HepG2 (cell line): ENCODE measurements around the gene CPT1B. TPM values are rescaled to one million over a fixed set of nuclear protein-coding genes. Genes with fewer than 3 reads are reported as not detected.

Experiments
- BRCA1 ChIP-seq: sonication (generic); formaldehyde crosslinking; IDR thresholded peaks from 2 replicates; pipeline ENCODE4 v1.4.0; 2020; ENCODE audit warnings: missing genetic modification reagents
- HIC2 ChIP-seq: sonication (generic); formaldehyde crosslinking; IDR thresholded peaks from 2 replicates; pipeline ENCODE4 v1.9.0; 2022; ENCODE audit warnings: low read depth, missing genetic modification reagents
- KAT8 ChIP-seq: IDR thresholded peaks from 2 replicates; pipeline ENCODE4 v1.6.1; 2016; ENCODE audit warnings: missing genetic modification reagents, missing compliant biosample characterization
- KIAA2018 ChIP-seq: sonication (generic); formaldehyde crosslinking; IDR thresholded peaks from 2 replicates; pipeline ENCODE4 v1.5.0; 2020; ENCODE audit warnings: mild to moderate bottlenecking, missing genetic modification reagents, borderline replicate concordance
- MEIS2 ChIP-seq: sonication (generic); formaldehyde crosslinking; IDR thresholded peaks from 2 replicates; pipeline ENCODE4 v1.9.0; 2021; ENCODE audit warnings: mild to moderate bottlenecking, missing genetic modification reagents
- NFE2L1 ChIP-seq: sonication (generic); formaldehyde crosslinking; IDR thresholded peaks from 2 replicates; pipeline ENCODE4 v1.4.0; 2020; ENCODE audit warnings: missing genetic modification reagents, mild to moderate bottlenecking, borderline replicate concordance
- NKX3-1 ChIP-seq: sonication (generic); formaldehyde crosslinking; IDR thresholded peaks from 2 replicates; pipeline ENCODE4 v1.5.0; 2020; ENCODE audit warnings: missing genetic modification reagents
- PAXIP1 ChIP-seq: sonication (generic); formaldehyde crosslinking; conservative IDR thresholded peaks from 2 replicates; pipeline ENCODE4 v1.4.0; 2020; ENCODE audit warnings: mild to moderate bottlenecking, missing genetic modification reagents, moderate library complexity
- REXO4 ChIP-seq: sonication (generic); formaldehyde crosslinking; IDR thresholded peaks from 2 replicates; pipeline ENCODE4 v1.8.0; 2022; ENCODE audit warnings: missing genetic modification reagents, mild to moderate bottlenecking, borderline replicate concordance
- TRIM24 ChIP-seq: sonication (generic); formaldehyde crosslinking; IDR thresholded peaks from 2 replicates; pipeline ENCODE4 v1.8.0; 2022; ENCODE audit warnings: mild to moderate bottlenecking, missing genetic modification reagents
- ZBTB26 ChIP-seq: IDR thresholded peaks from 2 replicates; pipeline ENCODE4 v1.6.1; 2016; ENCODE audit warnings: missing compliant biosample characterization, missing genetic modification reagents, borderline replicate concordance
- polyA plus RNA-seq, 8 experiments: library from polyadenylated mRNA; depleted of rRNA in 3 of 8; stranded (reverse) in 7 of 8; unstranded in 1 of 8; fragments of >200 nt; fragmentation: Illumina TruSeq in 4 of 8; extraction: Trizol in 4 of 8; gene quantifications; 2 replicates each; pipeline versions ENCODE4 v1.2.1 to v1.2.3, GENCODE V29; 2011 to 2016; ENCODE audit warnings: low read depth in 4 of 8, missing spikeins in 1 of 8, mixed read lengths in 1 of 8; ENCODE audit not compliant: insufficient read depth in 1 of 8
- total RNA-seq, 5 experiments: library from RNA; depleted of rRNA; stranded (reverse); fragments of >200 nt; fragmentation: Illumina TruSeq; extraction: Trizol; gene quantifications; 2 replicates each; pipeline ENCODE4 v1.2.3, GENCODE V29; 2016; ENCODE audit warnings: low read depth in 1 of 5

Gene CPT1B
- total and polyA plus RNA-seq, 2 of the 13 experiments (the other 11 are each of a cell fraction or from before 2014, with no cell fraction given) = 9.2 to 19.5 TPM

GRCh38 chr22:50582493-50583293, 4.5 kb upstream of the CPT1B start, which contains the start of gene CHKB (continued):
- TF ChIP-seq KAT8 (CRISPR knock-in tag) = peak; percentile 59; the same call in 1 of the 2 replicates
- no peak for TF ChIP-seq KIAA2018 (CRISPR knock-in tag)
- TF ChIP-seq REXO4 = no peak
- TF ChIP-seq MEIS2 (CRISPR knock-in tag) = peak; percentile 18; the same call in 1 of the 2 replicates
- TF ChIP-seq BRCA1 (CRISPR knock-in tag) = 0 out of 2 replicates have a peak, but pooled peaks have one; percentile 39
- TF ChIP-seq TRIM24 (CRISPR knock-in tag) = no peak
- TF ChIP-seq PAXIP1 = peak; percentile 27; the same call in 1 of the 2 replicates
- TF ChIP-seq HIC2 = no peak; the same call in 1 of the 2 replicates
- 0 out of 2 replicates have a peak, but pooled peaks have one; percentile 11 for TF ChIP-seq ZBTB26 (CRISPR knock-in tag)
- no peak for TF ChIP-seq NFE2L1
- TF ChIP-seq NKX3-1 (CRISPR knock-in tag) = 0 out of 2 replicates have a peak, but pooled peaks have one; percentile 9
